GM19099 (cell line): ENCODE results near the gene GTF3C2.

Experiments
- POLR2A ChIP-seq: IDR thresholded peaks from 3 replicates; pipeline ENCODE4 v1.6.1; 2011; ENCODE audit warnings: low read depth; ENCODE audit not compliant: insufficient read length; ENCODE audit errors: extremely low read depth

GTF3C2 gene

DNA sequence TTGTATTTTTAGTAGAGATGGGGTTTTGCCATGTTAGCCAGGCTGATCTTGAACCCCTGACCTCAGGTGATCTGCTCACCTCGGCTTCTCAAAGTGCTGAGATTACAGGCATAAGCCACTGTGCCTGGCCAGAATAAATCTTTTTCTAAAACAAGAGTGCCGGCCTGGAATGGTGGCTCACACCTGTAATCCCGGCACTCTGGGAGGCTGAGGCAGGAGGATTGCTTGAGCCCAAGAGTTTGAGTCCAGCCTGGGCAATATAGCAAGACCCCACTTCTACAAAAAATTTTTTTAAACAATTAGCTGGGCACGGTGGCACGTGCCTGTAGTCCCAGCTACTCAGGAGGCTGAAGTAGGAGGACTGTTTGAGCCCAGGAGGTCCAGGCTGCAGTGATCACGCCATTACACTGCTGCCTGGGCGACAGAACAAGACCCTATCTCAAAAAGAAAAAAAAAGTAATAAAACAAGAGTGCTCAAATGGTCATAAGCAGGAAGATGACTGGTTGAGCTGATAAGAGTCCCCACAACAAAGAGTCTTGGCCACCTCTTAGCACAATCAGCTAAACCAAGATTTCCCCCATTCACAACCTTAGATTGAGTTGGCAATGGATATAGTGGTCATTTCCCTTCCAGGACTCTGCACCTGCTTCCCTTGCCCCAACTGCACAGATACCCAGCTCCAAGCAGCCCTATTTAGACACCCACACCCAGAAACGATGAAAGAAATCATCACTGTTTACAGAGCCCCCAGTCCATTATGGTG is 42.5 kb downstream of the GTF3C2 start:
- TF ChIP-seq POLR2A, result no peak

DNA sequence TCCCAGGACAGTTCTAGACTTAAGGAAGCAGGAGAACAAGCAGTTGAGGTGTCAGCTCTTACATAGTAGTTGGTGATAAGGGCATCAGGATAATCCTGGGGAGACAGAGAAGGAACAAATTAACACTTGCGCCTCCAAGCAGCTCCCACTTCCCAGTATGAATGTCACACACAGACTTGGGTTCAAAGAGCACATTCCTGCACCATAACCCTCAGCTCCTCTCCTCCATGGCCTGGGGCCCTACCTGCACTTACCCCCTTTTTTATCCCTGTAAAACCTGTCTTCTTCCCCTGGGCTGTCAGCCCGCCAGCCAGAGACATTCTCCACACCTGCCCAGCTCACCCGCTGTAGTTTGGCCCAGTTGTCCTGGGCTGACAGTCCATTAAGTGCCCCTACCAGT is 44.4 kb downstream of the GTF3C2 start:
- TF ChIP-seq POLR2A, result no peak

DNA sequence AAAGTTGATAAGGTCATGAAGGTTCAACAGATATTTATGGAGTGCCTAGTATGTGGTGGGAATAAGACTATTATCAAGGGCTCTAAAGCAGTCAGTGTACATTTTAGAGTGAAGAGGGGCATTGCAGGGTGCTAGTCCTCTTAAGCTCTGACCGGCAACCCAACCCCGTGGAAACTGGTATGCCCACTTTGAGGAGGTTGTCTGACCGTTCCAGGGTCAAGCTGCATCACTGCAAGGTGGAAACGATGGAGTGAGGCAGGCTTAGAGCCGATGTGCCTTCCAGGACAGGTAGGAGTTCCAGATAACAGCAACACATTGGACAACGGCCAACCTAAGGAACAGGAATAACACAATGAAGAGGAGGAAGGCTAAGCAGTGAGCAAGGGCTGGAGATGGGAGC is 46.9 kb downstream of the GTF3C2 start:
- no peak for TF ChIP-seq POLR2A

DNA sequence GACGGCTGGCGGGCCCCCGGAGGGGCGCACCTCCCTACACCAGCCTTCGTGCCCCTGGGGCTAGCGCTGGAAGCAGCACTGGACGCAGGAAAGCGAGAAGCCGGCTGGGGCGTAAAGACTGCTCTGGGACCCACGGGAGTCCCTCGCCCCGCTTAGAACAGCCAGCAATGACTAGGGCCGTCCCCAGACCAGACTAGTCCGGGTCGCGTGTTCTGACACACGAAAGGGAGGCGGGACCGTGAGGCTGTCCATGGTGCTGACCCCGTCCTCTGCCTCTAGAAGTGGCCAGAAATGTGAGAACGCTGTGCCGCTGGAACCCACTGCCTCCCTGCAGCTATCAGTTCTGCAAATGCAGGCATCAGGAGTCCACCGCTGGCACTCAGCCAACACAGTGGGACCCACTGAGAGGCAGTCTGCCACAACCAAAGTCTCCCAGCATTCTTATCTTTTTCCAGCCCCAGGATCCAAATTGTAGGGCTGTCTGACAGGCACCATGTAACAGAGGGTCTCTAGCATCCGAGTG is 48.1 kb downstream of the GTF3C2 start, which contains the start of gene UCN:
Gene UCN, minus strand, starts transcription at position 87 of the 523 bp plus-strand sequence. CDS start 550 bp downstream, outside the sequence.
- no peak for TF ChIP-seq POLR2A

DNA sequence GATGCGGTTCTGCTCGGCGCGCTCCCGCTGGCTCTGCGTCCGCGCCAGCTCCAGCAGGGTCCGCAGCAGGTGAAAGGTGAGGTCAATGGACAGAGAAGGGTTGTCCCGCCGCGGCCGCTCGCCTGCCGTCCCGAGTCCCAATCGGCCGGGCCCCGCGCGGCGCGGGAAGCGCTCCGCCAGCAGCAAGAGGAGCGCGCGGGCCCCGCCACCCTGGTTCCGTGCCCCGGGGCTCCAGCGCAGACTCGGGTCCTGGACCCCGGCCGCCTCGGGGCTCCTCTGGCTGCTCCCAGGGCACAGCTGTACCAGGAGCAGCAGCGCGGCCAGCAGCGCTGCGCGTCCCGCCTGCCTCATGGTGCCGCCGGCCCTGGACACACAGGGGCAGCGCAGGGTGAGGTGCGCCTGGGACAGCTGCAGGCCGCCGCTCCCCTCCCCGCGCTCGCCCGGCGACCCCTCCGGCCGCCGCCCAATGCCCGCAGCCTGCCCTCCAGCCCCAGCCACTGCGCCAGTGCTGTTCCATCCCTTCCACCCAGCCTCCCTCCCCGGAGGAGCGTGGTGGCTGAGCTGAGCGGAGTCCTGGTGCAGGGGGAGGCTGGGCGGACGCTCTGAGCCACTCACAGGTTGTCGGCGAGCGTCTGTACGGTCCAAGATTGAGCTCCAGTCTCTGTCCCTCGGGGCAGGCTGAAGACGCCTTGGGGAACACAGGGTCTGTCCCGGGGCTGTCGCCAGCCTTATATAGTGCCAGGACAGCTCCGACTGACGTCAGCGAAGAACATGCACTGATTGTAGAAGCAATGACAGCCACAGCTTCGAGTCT is 48.8 kb downstream of the GTF3C2 start:
- no peak for TF ChIP-seq POLR2A

DNA sequence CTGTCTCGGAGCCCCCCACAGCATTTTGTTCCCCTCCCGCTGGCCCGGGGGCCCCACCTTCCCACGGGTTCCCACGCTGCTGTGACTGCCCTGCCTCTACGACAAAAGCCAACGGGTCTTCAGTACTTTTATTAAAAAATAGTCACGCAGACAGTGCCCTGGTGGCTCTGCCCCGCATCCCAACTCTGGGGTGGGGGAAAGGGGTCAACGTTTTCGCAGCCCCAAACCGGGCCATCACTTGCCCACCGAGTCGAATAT is 49.3 kb downstream of the GTF3C2 start:
- no peak for TF ChIP-seq POLR2A

DNA sequence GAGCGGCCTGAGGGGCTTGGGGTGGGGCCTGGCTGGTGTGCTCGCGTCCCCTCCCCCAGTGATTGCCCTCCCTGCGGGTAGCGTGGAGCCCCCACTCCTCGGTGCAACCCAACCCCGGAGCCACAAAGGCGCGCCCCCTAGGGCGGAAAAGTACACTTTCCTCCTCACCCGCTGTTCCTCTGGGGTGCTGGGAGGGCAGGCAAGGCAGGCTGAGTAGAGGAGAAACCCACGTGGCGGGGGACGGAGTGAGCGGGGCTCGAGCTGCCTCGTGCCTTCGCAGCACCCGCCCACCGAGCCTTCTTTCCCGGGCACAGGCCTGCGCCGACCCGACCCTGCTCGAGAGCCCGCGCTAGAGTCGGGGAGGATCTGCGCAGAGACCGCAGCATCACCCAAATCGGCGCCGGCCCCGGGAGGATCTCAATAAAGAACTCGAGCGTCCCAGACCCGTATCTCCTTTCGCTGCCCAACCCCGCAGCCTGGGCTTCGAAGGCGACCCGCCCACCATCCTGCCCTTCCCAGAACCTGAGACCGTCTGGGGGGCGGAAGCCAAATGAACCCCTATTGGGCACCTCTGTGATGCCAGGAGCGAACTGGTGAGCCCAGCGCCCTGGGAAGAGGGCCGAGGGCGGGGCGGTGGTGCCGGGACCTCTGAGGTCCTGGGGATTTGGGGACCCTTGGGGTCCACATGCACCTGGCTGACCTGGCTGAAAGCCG is 49.8 kb downstream of the GTF3C2 start:
- no peak for TF ChIP-seq POLR2A

DNA sequence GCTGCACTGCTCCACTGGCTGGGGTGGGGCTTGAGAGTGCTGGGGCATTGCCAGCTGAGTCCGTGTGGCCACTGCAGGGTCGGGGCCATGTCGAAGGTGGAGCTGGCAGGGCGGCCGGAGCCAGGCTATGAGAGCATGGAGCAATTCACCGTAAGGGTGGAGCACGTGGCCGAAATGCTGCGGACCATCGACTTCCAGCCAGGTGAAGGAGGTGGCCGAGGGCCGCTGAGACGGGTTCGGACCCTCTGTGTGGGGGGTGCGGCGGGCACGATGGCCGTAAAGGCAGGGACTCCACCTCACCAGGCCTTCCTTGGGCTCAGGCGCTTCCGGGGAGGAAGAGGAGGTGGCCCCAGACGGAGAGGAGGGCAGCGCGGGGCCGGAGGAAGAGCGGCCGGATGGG is 50.4 kb downstream of the GTF3C2 start:
- TF ChIP-seq POLR2A, result no peak

DNA sequence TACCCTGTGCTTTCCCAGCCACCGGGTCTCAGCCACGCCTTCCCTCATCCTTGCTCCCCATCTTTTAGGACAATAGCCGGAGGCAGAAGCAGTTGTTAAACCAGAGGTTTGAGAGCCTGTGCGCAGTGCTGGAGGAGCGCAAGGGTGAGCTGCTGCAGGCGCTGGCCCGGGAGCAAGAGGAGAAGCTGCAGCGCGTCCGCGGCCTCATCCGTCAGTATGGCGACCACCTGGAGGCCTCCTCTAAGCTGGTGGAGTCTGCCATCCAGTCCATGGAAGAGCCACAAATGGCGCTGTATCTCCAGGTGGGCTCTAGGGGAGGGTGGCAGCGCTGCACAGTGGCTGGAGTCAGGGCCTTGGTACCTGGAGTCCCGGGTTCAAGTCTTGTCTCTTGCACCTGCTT is 51.0 kb downstream of the GTF3C2 start:
- no peak for TF ChIP-seq POLR2A

DNA sequence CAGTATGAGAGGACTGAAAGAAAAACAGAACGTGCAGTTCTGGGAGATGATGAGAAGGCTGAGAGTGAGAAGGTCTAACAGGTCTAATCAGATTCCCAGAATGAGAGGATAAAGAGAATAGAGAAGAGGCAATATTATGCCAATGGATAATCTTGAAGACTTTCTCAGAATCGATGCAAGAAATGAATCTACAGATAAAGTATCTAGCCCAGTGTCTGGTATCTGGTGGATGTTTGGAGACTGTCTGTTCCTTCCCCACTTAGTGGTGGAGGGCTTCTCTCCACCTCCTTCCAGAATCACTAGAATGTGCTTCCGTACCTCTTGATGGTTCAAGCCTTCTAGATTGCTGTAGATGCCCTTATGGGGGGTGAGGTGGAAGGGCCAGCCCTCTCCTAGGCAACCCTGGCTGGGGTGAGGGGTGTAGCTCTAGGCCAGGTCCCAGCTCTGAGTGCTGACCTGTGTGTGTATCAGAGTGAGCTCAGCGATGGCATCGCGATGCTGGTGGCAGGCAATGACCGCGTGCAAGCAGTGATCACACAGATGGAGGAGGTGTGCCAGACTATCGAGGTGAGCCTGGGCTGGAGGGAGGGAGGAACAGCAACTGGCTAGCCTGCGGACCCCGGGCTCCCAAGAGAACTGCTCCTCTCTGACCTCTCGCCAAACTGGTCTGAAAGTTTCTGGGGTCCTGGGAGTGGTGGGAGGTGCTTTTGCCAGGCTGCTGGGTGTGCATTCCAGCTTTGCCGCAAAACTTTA is 51.9 kb downstream of the GTF3C2 start:
- no peak for TF ChIP-seq POLR2A

DNA sequence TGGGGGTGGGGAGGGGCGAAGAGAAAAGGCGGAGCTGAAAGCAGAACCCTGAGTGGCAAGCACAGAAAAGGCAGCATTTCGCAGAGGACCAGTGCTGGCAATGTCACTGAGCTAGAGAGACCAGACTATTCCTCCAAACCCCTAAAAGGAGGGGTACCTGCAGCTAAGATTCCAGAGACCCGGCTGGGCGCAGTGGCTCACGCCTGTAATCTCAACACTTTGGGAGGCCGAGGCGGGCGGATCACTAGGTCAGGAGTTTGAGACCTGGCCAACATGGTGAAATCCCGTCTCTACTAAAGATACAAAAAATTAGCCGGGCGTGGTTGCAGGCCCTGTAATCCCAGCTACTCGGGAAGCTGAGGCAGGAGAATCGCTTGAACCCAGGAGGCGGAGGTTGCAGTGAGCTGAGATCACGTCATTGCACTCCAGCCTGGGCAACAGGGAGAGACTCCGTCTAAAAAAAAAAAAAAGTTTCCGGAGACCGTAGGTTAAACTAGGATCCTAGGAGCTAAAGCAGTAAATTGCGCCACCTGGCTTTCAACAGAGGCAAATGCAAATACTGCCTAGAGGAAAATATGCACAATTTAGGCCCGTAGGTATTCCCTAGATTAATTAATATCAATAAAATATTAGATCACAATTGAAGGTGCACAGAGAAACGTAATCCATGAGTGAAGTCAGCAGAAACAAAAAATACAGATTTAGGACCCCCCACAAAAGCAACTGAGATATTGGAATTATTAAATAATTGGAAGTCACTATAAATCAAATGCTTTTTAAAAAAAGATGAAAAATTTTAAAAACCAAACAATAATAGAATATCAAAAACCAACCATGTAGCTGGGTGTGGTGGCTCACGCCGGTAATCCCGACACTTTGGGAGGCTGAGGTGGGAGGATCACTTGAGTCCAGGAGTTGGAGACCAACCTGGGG is 53.2 kb downstream of the GTF3C2 start:
- no peak for TF ChIP-seq POLR2A

DNA sequence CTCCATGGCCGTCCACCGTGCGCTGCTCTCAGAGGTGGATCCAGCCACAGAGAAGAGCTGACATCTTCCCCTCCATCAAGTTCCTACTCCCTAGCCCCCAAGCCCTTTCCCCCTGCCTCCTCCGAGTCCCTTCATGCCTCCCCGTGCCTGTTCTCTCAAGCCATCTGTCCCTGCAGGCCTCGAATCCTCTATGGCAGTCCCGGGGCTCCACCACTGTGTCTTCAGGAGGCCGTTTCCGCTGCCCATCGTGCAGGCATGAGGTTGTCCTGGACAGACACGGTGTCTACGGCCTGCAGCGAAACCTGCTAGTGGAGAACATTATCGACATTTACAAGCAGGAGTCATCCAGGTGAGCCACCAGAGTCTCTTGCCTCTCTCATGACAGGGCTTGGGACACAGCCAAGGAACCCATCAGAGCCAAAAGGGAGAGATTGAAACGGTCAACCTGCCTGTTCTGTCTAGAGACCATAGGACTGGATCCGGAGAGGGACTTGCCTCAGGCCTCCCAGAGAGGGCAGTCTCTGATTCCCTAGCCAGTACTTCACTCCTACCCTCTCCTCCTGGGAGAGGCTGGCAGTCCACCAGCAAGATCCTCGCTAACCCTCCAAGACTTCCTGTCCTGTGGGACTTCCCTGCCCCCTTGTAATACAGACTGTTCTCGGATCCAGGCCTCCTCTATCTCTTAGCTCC is 58.0 kb downstream of the GTF3C2 start:
- no peak for TF ChIP-seq POLR2A

DNA sequence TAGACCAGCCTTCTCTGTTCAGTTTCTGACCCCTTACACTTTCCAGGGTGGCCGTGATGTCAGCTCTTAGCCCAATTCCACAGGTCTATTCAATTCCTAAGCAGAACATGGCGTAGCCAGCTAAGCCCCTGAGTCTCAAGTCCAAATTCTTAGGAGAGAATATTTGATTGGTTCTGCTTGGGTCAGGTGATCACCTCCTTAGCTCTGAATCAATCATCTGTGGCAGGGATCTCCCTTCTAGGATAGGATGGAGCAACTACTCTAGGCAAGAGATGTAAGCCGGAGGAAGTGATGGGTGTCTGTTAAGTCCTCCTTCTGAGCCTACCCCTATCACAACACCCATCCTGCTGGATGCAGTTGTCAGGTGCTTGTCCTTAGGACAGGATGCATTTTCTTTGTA is 59.4 kb downstream of the GTF3C2 start:
- no peak for TF ChIP-seq POLR2A
